GM12801 (cell line): Measurements from ENCODE around the gene KIF2A.

Source experiments
- TF ChIP-seq, protein P1 (sequence below): IDR thresholded peaks from one replicate; pipeline ENCODE4 v1.5.1; 2011; ENCODE audit warnings: control low read depth; ENCODE audit not compliant: insufficient read length; ENCODE audit errors: extremely low read depth

The KIF2A gene

DNA sequence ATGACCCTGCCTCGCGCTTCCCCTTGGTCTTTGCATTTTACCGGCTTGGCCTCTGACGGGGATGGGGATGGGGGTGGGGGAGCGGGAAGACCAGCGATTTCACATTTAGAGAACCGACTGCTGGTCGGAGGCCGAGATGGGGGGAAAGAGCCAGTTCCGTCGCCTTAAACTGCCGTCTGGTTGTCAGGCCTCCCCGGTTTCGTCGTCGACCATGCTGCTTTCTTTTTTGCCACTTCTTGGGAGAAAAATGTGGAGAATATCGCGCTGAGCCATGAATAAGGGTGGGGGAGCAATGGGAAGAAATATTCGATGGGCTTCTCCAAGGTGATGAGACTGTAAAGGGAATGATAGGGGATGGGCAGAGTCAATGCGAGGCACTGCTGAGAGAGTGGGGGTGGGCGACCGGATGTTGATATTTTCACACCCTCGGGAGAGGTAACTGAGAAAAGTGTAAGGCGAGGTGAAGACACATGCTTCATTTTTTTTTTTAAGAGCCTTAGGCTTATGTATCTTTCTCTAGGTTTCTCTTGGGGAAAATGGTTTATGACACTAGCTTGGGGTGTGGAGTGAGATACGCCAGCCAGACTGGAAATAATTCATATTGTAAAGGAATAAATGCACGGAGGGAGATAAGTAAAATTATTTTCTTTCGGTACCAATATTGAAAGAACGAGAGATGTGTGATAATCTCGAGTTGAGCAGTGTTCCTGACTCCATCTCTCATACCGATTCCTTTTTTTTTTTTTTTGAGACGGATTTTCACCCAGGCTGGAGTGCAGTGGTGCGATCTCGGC, 1.1 kb downstream of the KIF2A start:
- TF ChIP-seq, protein P1, sequence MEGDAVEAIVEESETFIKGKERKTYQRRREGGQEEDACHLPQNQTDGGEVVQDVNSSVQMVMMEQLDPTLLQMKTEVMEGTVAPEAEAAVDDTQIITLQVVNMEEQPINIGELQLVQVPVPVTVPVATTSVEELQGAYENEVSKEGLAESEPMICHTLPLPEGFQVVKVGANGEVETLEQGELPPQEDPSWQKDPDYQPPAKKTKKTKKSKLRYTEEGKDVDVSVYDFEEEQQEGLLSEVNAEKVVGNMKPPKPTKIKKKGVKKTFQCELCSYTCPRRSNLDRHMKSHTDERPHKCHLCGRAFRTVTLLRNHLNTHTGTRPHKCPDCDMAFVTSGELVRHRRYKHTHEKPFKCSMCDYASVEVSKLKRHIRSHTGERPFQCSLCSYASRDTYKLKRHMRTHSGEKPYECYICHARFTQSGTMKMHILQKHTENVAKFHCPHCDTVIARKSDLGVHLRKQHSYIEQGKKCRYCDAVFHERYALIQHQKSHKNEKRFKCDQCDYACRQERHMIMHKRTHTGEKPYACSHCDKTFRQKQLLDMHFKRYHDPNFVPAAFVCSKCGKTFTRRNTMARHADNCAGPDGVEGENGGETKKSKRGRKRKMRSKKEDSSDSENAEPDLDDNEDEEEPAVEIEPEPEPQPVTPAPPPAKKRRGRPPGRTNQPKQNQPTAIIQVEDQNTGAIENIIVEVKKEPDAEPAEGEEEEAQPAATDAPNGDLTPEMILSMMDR = no peak

DNA sequence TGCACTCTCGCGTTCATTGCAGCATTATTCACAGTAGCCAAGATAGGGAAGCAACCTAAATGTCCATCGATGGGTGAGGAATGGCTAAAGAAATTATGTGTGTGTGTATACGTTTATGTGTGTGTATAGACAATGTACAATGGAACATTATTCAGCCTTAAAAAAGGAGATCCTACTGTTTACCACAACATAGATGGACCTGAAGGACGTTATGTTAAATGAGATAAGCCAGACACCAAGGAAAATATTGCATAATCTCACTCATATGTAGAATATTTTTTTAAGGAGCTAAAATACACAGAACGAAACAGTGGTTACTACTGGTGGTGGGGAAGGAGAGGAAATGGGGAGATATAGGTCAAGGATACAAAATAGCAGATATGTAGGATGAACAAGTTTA, 2.4 kb downstream of the KIF2A start:
- TF ChIP-seq, protein P1 = no peak

DNA sequence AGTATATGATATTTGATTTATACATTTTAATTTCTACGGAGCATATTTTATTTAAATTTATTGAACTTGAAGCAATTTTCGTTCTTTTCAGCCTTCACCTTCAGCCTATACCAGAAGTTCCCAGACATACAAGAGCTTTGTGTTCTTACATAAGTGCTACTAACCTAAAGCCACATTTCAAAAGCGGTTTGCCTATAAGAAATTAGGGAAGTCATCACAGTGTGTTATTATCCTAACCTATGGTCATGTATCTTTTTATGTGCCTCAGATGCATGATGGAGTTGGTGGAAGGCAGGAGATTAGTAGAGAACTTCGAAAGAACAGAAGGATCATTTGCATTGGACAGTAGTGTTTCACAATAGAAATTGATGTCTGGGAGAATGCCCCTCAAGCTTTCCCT, 3.1 kb downstream of the KIF2A start:
- TF ChIP-seq, protein P1 = no peak

DNA sequence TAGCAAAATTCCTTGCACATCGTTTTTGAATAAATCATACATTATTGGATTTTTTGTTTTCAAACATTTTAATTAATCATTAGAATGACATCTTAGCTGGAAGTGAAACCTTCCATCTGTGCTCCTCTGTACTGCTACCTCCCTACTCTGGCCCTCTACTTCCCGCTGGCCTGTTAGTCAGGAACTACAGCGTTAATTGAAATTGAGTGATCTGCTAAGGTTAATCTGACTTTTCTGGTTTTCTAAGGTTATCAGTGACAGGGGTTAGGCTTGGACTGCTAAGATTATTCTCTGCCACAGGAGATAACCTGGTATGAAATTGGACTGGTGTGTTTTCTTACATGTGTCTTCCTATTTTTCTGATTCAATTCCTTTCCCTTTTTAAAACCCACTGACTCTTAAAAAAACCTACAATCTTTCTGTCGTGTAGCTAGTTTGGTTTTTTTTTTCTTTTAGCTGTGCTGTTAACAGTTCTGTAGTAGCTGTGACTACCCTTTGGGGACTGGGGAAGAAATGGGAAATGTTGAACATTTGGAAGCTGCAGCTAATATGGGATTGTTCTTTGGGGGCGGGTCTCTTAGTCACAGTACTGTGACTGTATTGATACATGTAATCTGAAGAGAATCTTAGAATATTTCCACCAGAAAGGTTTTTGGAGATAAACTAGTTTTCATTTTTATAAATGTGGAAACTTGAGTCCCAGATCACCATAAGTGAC, 4.6 kb downstream of the KIF2A start:
- TF ChIP-seq, protein P1 = no peak

DNA sequence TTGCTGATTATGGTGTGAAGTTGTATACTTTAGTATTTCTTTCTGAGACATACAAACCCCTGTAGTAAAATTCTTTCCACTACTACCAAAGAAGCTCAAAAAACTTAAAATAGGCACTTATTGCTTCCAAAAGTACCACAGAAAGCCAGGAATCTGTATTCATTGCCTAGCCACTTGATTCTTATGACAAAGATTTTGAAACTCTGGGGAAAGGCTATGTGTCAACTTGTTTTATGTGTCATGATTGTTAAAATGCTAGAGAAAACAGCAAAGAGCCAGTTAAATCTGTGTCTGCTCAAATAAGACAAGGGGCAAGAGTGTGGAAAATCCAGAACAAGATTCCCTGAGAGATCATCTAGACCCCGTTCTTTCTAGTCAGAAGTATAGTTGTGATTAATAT, 6.0 kb downstream of the KIF2A start:
- TF ChIP-seq, protein P1 = no peak

DNA sequence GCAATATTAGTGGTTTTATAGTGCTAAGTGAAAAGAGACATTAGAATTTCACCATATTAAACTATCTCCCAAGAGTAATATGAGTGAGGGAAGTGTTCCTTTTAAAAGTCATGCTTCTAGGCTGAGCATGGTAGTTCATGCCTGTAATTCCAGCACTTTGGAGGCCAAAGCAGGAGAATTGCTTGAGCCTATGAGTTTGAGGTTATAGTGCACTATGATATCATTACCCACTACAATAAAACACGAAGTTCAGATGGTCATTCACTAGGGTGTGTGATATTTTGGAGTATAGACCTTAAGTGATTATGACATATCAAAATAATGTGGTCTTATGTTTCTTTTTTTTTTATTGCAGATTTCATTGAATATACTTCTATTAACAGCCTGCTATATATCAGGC, 6.7 kb downstream of the KIF2A start:
- TF ChIP-seq, protein P1 = no peak

DNA sequence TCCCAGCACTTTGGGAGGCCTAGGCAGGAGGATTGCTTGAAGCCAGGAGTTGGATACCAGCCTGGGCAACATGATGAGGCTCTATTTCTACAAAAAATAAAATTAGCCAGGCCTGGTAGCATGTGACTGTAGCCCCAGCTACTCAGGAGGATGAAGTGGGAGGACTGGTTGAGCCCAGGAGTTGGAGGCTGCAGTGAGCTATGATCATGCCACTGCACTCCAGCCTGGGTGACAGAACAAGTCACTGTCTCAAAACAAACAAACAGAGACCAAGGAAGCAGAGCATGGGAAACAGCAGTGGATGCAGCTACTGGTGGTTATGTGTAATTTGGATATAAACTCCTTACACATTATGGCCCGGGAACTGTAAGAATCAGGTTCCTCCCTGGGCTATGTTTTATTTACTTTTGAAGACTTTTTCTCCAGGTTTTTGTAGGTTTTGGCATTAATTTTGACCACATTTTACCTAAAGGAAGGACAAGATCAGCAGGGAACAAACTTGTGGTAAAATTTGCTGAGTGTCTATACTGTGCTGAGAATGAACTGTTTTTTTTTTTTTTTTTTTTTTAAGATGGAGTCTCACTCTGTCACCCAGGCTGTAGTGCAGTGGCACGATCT, 8.3 kb downstream of the KIF2A start:
- TF ChIP-seq, protein P1 = no peak
